CD8-positive, alpha-beta memory T cell (primary cell): ENCODE data around the gene ACOX3. TPM values are rescaled to one million over a fixed set of nuclear protein-coding genes. Genes with fewer than 3 reads are reported as not detected.

Source experiments
- CTCF ChIA-PET: fragments of 350-600 bp; sonication (Branson Sonifier 250); formaldehyde crosslinking; loops from one replicate; lab custom pipeline; 2021; ENCODE audit warnings: antibody characterized with exemption; lab: Charles Lee
- POLR2A ChIA-PET: fragments of 350-600 bp; sonication (Branson Sonifier 250); formaldehyde crosslinking; loops from one replicate; lab custom pipeline; 2021; ENCODE audit warnings: antibody characterized with exemption; lab: Charles Lee
- DNase-seq, 5 donors: peaks; one replicate each; pipeline versions ENCODE4 v3.0.0 to v3.0.0-alpha.2; 2020 to 2022; ENCODE audit warnings: mixed read lengths in 1 of 5
- H3K27ac ChIP-seq: one replicate; pipeline ENCODE4 v1.7.0; 2013; ENCODE audit warnings: low read depth, mild to moderate bottlenecking, low read length, moderate library complexity
- H3K27me3 ChIP-seq: 2 replicates; pipeline ENCODE4 v1.7.0; 2013; ENCODE audit warnings: low read length, mild to moderate bottlenecking; ENCODE audit not compliant: insufficient read depth, poor library complexity, severe bottlenecking
- H3K36me3 ChIP-seq: 2 replicates; pipeline ENCODE4 v1.7.0; 2013; ENCODE audit warnings: mild to moderate bottlenecking, low read length, moderate library complexity; ENCODE audit not compliant: insufficient read depth
- H3K4me1 ChIP-seq: 2 replicates; pipeline ENCODE4 v1.7.0; 2013; ENCODE audit warnings: mild to moderate bottlenecking, low read length, moderate library complexity; ENCODE audit not compliant: insufficient read depth
- H3K4me3 ChIP-seq: 2 replicates; pipeline ENCODE4 v1.7.0; 2013; ENCODE audit warnings: mild to moderate bottlenecking, low read length
- H3K9me3 ChIP-seq: 2 replicates; pipeline ENCODE4 v1.7.0; 2013; ENCODE audit warnings: mild to moderate bottlenecking, low read length
- H3K27ac Mint-ChIP-seq, 8 donors: one replicate each; pipeline ENCODE4 v1.8.0; 2020 to 2021; ENCODE audit warnings: mixed read lengths in 8 of 8, mild to moderate bottlenecking in 6 of 8, inconsistent platforms in 3 of 8, moderate library complexity in 3 of 8
- H3K27me3 Mint-ChIP-seq, 2 donors: one replicate each; pipeline ENCODE4 v1.8.0; 2020 to 2021; ENCODE audit warnings: mixed read lengths in 2 of 2, mild to moderate bottlenecking in 1 of 2, moderate library complexity in 1 of 2
- H3K36me3 Mint-ChIP-seq, 3 donors: one replicate each; pipeline ENCODE4 v1.8.0; 2020 to 2021; ENCODE audit warnings: mixed read lengths in 3 of 3, inconsistent platforms in 1 of 3, mild to moderate bottlenecking in 1 of 3
- H3K4me1 Mint-ChIP-seq, 3 donors: one replicate each; pipeline ENCODE4 v1.8.0; 2020 to 2021; ENCODE audit warnings: mixed read lengths in 3 of 3, inconsistent platforms in 1 of 3, mild to moderate bottlenecking in 1 of 3
- H3K4me3 Mint-ChIP-seq, 7 donors: one replicate each; pipeline ENCODE4 v1.8.0; 2020 to 2021; ENCODE audit warnings: mixed read lengths in 7 of 7, mild to moderate bottlenecking in 6 of 7, moderate library complexity in 4 of 7, inconsistent platforms in 2 of 7
- H3K9me3 Mint-ChIP-seq, 5 donors: one replicate each; pipeline ENCODE4 v1.8.0; 2020 to 2022; ENCODE audit warnings: mixed read lengths in 5 of 5, mild to moderate bottlenecking in 3 of 5, moderate library complexity in 2 of 5, inconsistent platforms in 1 of 5
- polyA plus RNA-seq: library from polyadenylated mRNA; unstranded; fragments of 300-500 nt; fragmentation: Illumina TruSeq; gene quantifications from one replicate; pipeline ENCODE4 v1.2.3, GENCODE V29; 2021
- total RNA-seq, 2 experiments: library from RNA; stranded (reverse); gene quantifications; one replicate each; pipeline ENCODE4 v1.2.3, GENCODE V29; 2021

ACOX3 gene
- total and polyA plus RNA-seq, 3 experiments from 2014 or later, result 14.2 to 24.9 (median 22.3) TPM

DNA sequence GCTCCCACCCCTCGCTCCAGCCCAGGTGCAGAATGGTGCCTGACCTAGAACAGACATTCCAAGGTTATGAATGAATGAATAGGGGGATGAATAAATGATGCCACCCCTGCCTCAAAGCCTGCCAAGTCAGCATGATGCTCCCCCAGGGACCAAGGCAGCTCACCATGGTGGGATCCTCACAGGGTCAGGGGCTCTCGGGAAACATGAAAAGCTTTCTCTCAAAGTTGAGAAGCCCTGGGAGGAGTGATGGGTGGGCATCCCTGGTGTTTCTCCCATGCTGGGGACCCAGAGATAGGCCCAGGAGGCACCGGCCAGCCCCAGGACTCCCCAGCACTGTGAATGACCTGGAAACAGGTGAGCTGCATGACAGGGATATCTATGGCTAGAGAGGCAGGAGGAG lies 112.1 kb downstream of the ACOX3 start:
- Mint-ChIP-seq H3K9me3 (peaks cover 0 to 9% (median 4%) of the 10 kb centered on the region in 5 donors), H3K27me3 (peaks cover 0 to 2% of the 10 kb centered on the region in 2 donors), H3K27ac (no peak overlapping the region), H3K4me1 (no peaks in the 10 kb centered on the region), H3K4me3 (no peak overlapping the region), H3K36me3 (no peaks in the 10 kb centered on the region)
- Histone ChIP-seq H3K4me1 (no peaks in the 10 kb centered on the region), H3K27me3 (no peaks in the 10 kb centered on the region), H3K4me3 (no peak overlapping the region), H3K36me3 (no peaks in the 10 kb centered on the region), H3K27ac (no peak overlapping the region), H3K9me3 (no peaks in the 10 kb centered on the region)
- DNase-seq, result no peak
- CTCF ChIA-PET, result no interaction called here
- POLR2A ChIA-PET, result no interaction called here

DNA sequence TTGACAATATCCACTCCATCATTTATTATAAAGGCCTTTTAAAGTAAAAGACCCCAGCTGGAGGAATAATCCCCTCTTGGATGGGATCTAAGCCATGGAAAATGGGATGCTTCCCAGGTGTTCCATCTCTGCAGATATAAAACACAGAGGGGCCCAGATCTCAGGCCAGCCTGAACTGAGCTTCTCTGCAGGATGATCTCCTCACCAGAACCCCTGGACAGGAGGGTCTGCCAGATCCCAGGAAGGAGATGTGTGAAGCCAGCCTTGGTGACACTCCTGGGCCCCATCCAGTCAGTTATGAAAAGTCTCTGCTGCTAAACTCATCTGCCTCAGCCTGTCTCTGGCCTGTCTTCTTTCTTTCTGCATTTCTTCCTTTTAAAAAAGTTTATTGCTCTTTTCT lies 114.3 kb downstream of the ACOX3 start:
- Histone ChIP-seq H3K4me1 (no peaks in the 10 kb centered on the region), H3K27me3 (no peaks in the 10 kb centered on the region), H3K4me3 (no peak overlapping the region), H3K36me3 (no peaks in the 10 kb centered on the region), H3K9me3 (no peaks in the 10 kb centered on the region), H3K27ac (no peak overlapping the region)
- no peak overlapping the region for H3K27ac Mint-ChIP-seq
- H3K9me3 Mint-ChIP-seq, result no peaks in the 10 kb centered on the region
- no peak for DNase-seq
- H3K36me3 Mint-ChIP-seq, result no peaks in the 10 kb centered on the region
- no peaks in the 10 kb centered on the region for H3K4me1 Mint-ChIP-seq
- POLR2A ChIA-PET, result no interaction called here
- CTCF ChIA-PET, result no interaction called here
- H3K27me3 Mint-ChIP-seq, result no peaks in the 10 kb centered on the region
- no peak overlapping the region for H3K4me3 Mint-ChIP-seq

DNA sequence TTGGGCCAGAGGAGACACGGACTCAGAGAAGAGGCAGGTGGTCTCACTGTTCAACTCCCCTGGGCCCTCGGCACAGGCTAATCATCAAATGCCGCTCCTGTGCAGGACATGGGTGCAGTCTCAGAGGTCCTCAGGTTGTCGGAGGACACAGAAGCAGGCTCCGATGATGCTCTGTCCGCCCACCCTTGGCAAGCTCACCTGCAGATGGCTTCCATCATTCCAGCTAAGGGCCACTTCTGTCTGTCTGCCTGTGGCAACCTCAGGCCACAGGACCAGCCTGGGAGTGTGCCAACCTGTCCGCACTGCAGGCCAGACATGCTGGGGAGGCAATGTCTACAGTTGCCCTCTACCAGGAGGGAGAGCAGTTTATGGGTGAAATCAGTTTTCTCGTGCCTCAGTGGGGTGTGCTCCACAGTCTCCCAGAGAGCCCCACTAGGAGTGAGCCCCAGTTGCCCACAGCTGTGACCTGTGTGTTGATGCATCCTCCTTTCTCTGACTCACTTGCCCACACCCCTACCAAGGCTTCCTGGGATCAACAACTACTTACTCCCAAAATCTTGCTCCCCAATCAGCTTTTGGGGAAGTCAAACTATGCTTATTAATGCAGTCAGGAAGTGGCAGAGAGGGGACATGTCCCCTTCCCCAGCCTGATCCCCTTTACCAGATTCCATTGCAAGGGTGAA lies 115.1 kb downstream of the ACOX3 start:
- Mint-ChIP-seq H3K4me3 (no peak overlapping the region), H3K27ac (no peak overlapping the region), H3K9me3 (no peaks in the 10 kb centered on the region), H3K36me3 (no peaks in the 10 kb centered on the region), H3K4me1 (no peaks in the 10 kb centered on the region), H3K27me3 (no peaks in the 10 kb centered on the region)
- POLR2A ChIA-PET, result no interaction called here
- no peak for DNase-seq
- Histone ChIP-seq H3K36me3 (no peaks in the 10 kb centered on the region), H3K4me1 (no peaks in the 10 kb centered on the region), H3K4me3 (no peak overlapping the region), H3K27ac (no peak overlapping the region), H3K9me3 (no peaks in the 10 kb centered on the region), H3K27me3 (no peaks in the 10 kb centered on the region)
- CTCF ChIA-PET, result no interaction called here

DNA sequence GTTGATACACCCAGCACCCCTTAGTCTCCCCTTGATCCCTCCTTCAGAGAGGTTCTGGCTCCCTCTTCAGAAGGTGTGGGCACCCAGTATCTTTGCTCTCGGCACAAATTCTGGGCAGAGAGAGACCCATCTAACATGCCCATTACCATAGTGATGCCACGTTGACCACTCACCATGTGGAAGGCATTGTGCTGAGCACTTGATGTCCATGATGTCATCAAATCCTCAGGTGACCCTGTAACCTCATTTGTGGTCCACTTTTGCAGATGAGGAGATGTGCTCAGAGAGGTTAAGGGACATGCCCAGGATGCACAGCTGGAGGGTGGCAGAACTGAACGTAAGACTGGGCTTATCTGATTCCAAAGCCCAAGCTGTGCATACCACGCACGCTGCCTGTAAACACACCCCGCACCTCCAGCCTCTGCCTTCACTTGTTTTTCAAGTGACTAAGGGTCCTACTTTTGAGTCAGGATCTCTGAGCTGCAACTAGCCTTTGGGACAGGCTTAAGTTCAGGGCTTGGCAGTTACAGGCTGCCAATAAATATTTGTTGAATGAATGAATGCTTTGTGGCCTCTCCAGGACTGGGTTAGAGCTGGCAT lies 115.8 kb downstream of the ACOX3 start:
- no peaks in the 10 kb centered on the region for H3K36me3 Mint-ChIP-seq
- no peak overlapping the region for H3K4me3 Mint-ChIP-seq
- Histone ChIP-seq H3K4me3 (no peak overlapping the region), H3K27me3 (no peaks in the 10 kb centered on the region), H3K4me1 (no peaks in the 10 kb centered on the region), H3K36me3 (no peaks in the 10 kb centered on the region), H3K9me3 (no peaks in the 10 kb centered on the region), H3K27ac (no peak overlapping the region)
- no peaks in the 10 kb centered on the region for H3K4me1 Mint-ChIP-seq
- POLR2A ChIA-PET, result no interaction called here
- DNase-seq, result no peak
- no peak overlapping the region for H3K27ac Mint-ChIP-seq
- CTCF ChIA-PET, result no interaction called here
- H3K9me3 Mint-ChIP-seq, result no peaks in the 10 kb centered on the region
- no peaks in the 10 kb centered on the region for H3K27me3 Mint-ChIP-seq

DNA sequence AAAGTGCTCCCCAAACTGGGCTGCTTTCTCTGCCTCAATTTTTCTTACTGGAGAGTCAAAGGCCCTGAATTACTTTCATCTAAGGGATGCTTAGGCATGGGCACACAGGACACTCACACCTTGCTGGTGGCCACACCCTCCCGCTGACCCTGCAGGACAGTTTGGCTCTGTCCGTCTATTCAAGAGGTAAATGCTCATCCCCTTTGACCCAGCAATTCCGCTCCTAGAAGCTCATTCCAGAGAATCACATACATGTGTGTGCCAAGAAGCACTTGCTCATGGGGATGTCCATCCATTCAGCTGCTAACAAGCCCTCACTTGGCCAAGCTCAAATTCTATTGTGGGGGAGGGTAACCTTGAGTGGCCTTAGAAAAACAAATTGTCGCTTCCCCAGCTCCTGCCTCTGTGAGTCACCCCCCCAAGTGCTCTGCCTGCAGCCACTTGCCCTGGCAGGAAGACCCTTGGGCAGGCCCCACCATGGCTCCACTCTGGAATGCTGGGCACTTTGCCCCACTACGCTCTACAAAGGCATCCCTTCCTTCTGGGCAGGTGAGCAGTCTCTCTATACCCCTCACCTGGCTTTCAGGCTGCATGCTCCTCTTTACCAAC lies 116.5 kb downstream of the ACOX3 start:
- H3K4me1 Mint-ChIP-seq, result no peaks in the 10 kb centered on the region
- Histone ChIP-seq H3K4me3 (no peak overlapping the region), H3K4me1 (no peaks in the 10 kb centered on the region), H3K27ac (no peak overlapping the region), H3K36me3 (no peaks in the 10 kb centered on the region), H3K9me3 (no peaks in the 10 kb centered on the region), H3K27me3 (no peaks in the 10 kb centered on the region)
- no peaks in the 10 kb centered on the region for H3K36me3 Mint-ChIP-seq
- H3K27me3 Mint-ChIP-seq, result no peaks in the 10 kb centered on the region
- POLR2A ChIA-PET, result no interaction called here
- no peak overlapping the region for H3K27ac Mint-ChIP-seq
- no peaks in the 10 kb centered on the region for H3K9me3 Mint-ChIP-seq
- no peak overlapping the region for H3K4me3 Mint-ChIP-seq
- no peak for DNase-seq
- CTCF ChIA-PET, result no interaction called here

DNA sequence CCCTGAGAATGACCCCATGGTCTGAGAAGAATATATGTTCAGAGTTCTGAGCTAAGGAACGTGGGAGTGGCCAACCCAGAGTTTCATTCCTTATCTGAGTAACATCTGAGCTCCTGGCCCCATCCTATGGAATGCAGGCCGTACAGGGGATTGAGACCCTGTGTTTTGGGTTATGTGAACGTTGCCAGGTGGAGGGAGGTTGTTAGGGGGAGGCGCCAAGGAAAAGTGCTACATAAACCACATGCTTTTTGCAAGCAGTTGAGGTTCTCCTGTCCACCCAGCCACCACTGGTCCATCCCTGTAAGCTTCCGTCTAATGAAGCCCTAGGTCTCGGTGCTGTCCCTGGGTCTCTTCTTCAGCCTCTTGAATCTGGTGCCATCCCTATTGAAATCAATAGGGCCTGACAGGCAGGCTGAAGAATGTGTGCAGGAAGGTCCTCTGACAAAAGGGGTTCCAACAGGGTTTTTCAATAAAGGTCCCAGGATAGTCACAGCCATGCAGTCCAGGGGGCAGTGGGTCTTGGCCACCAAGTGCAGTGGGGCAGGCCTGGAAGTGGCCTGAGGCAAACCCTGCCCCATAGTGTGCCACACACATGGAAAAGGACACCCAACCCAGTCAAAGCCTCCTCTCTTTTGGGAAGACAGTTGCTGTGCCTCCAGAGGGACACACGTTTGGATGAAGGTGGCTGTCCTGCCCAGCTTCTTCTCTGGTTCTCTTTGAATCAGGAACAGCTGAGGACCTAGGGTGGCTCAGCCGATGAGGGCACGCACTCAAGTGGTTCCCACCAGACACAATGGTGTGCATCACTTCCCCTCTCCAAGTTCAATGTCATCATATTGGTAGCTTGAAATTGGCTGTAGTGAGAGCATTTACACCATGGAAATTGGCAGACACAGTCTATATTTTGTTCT lies 117.5 kb downstream of the ACOX3 start:
- no peak for DNase-seq
- H3K4me1 Mint-ChIP-seq, result no peaks in the 10 kb centered on the region
- ChIA-PET POLR2A (no interaction called here), CTCF (no interaction called here)
- no peaks in the 10 kb centered on the region for H3K9me3 Mint-ChIP-seq
- no peaks in the 10 kb centered on the region for H3K36me3 ChIP-seq
- H3K27ac Mint-ChIP-seq, result no peak overlapping the region
- no peaks in the 10 kb centered on the region for H3K36me3 Mint-ChIP-seq
- H3K27me3 ChIP-seq, result no peaks in the 10 kb centered on the region
- no peak overlapping the region for H3K27ac ChIP-seq
- H3K4me3 Mint-ChIP-seq, result no peak overlapping the region
- no peak overlapping the region for H3K4me3 ChIP-seq
- H3K9me3 ChIP-seq, result no peaks in the 10 kb centered on the region
- H3K4me1 ChIP-seq, result no peaks in the 10 kb centered on the region
- peaks cover 0 to 1% of the 10 kb centered on the region in 2 donors for H3K27me3 Mint-ChIP-seq

DNA sequence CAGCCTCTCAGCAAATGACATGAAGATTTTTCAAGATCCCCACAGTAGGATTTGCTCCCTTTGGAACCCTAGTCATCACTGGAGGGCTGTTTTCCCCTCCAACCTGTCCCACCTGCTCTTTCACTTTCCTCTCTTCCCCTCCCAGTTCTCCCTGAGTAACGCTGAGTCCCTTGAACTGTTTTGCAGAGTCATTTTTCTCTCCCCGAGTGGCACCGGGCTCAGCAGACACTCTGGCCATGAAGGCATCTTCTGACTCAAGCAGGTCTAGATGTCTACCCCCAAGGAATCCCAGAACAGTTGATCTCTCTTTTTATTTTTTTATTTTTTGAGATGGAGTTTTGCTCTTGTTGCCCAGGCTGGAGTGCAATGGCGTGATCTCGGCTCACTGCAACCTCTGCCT lies 118.8 kb downstream of the ACOX3 start:
- Mint-ChIP-seq H3K27ac (no peak overlapping the region), H3K27me3 (peaks cover 0 to 3% of the 10 kb centered on the region in 2 donors), H3K4me3 (no peak overlapping the region), H3K36me3 (no peaks in the 10 kb centered on the region), H3K9me3 (no peaks in the 10 kb centered on the region), H3K4me1 (no peaks in the 10 kb centered on the region)
- no peaks in the 10 kb centered on the region for H3K4me1 ChIP-seq
- no peaks in the 10 kb centered on the region for H3K9me3 ChIP-seq
- ChIA-PET CTCF (no interaction called here), POLR2A (no interaction called here)
- H3K36me3 ChIP-seq, result no peaks in the 10 kb centered on the region
- no peak overlapping the region for H3K27ac ChIP-seq
- DNase-seq, result no peak
- no peaks in the 10 kb centered on the region for H3K27me3 ChIP-seq
- H3K4me3 ChIP-seq, result no peak overlapping the region

DNA sequence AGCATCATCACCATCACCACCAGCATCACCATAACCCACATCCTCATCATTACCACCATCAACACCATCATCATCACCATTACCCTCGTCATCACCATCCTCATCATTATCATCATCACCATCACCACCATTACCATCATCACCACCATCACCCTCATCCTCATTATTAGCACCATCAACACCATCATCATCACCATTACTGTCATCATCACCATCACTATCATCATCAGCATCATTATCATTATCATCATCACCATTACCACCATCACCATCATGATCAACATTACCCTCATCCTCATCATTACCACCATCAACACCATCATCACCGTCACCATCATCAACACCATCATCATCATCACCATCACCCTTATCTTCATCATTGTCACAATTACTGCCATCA lies 119.3 kb downstream of the ACOX3 start:
- Histone ChIP-seq H3K9me3 (no peaks in the 10 kb centered on the region), H3K36me3 (no peaks in the 10 kb centered on the region), H3K4me3 (no peak overlapping the region), H3K27me3 (no peaks in the 10 kb centered on the region), H3K4me1 (no peaks in the 10 kb centered on the region), H3K27ac (no peak overlapping the region)
- no peaks in the 10 kb centered on the region for H3K4me1 Mint-ChIP-seq
- H3K27me3 Mint-ChIP-seq, result peaks cover 0 to 3% of the 10 kb centered on the region in 2 donors
- no peaks in the 10 kb centered on the region for H3K9me3 Mint-ChIP-seq
- CTCF ChIA-PET, result no interaction called here
- POLR2A ChIA-PET, result no interaction called here
- no peaks in the 10 kb centered on the region for H3K36me3 Mint-ChIP-seq
- no peak overlapping the region for H3K4me3 Mint-ChIP-seq
- DNase-seq, result no peak
- no peak overlapping the region for H3K27ac Mint-ChIP-seq
